Kasumi-1 (cell line): ENCODE results near the gene CDH11.

Source experiments
- DNase-seq, 2 experiments: peaks; one replicate each; lab custom pipeline; 2025; lab: John Stamatoyannopoulos, UW

The CDH11 gene

DNA sequence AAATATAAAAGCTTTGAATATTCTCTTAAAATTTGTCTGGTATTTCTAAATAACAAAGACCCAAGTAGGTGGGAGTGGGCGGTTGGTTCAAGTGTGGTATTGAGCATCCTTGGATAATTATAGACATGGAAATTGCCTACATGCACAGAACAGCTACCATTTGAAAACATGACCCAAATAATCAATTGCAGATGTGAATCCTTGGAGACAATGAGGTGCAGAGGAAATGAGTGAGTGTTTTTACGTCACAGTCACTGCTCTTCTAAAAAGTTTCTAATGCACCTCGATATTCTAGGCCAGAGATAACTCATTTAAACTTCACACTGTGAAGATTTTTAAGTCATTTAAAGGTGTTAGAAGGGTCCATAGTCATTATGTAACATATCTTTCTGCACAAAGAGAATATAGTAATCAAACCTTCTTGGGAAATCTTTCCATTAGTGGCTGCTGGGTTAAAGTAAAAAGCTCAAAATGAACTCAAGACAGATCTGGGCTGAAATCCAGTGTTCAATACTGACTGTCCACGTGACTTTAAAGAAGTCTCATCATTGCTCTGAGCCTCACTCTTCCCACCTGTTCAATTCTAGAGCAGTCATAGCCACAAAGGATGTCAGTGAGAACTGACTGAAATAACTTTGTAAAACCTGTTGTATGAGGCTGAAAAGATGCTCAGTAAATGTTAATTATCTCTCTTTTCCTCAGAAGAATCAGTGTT lies 144.5 kb downstream of the CDH11 start:
- no peak for DNase-seq

DNA sequence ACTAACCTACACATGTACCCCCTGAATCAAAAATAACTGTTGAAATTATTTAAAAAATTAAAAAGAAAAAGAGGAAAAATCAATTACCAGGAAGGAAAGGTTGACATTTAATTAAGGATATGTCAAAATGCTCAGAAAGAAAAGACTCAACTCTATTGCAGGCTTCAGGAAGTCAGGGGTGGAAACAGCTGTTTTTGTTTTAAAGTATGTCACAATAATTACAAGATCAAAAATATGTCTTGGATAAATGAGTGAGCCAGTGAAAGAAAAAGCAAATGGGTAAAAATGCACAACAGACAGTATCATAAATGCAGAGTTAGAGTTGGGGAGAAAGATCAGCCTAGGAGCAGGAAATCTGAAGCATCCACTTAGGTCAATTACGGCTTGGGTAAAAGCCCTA lies 146.0 kb downstream of the CDH11 start:
- no peak for DNase-seq

- no peak for DNase-seq
Observed at GRCh38 chr16:64974381-64974780, 147.5 kb downstream of the CDH11 start.

DNA sequence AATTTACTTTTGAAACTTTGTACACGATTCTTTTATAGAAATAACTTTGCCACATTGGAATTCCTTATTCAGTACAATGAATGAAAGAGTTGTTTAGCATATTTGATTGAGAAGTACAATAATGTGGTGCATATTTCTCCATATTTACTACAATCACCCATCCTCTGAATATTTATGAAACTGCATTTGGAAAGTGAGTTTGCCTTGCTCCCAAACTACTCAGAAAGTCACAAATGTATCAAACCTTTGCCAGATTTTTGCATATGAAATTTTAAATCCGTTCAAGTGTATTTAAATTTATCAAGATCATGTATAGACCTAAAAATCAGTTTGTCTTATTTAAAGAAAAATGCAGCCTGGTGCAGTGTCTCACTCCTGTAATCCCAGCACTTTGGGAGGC lies 148.7 kb downstream of the CDH11 start:
- no peak for DNase-seq

- no peak for DNase-seq
Observed at GRCh38 chr16:64971171-64971570, 150.7 kb downstream of the CDH11 start.

DNA sequence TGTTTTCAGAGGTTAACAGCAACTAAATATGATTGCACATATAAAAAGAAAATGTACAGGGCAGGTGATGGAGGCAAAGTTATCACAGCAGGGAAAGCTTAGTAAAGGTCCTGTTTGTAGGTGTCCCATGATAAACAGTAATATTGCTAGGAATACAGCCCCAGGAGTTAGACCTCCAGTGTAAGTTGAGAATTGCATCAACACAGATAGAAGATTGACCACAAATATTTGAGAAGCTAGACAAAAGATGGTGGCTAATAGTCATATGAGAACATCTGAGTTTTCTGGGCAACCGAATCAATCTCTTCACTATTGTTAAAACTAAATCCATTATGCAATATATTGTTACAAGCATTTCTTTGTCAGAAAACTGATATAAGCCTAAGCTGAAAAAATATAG lies 152.6 kb downstream of the CDH11 start:
- DNase-seq = no peak

- DNase-seq = no peak
Observed at GRCh38 chr16:64968539-64968938, 153.3 kb downstream of the CDH11 start.

DNA sequence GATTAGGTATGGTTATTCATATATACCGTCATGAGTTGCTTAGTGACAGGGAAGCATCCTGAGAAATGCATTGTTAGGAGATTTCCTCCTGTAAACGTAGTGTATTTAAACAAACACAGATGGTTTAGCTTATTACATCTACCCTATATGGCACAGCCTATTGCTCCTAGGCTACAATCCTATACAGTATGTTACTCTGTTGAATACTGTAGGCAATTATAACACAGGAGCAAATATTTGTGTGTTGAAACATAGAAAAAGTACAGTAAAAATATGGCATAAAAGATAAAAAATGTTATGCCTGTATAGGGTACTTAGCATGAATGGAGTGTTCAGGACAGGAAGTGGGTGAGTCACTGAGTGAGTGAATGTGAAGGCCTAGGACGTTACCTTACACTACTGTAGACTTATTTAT lies 157.7 kb downstream of the CDH11 start:
- DNase-seq = no peak

DNA sequence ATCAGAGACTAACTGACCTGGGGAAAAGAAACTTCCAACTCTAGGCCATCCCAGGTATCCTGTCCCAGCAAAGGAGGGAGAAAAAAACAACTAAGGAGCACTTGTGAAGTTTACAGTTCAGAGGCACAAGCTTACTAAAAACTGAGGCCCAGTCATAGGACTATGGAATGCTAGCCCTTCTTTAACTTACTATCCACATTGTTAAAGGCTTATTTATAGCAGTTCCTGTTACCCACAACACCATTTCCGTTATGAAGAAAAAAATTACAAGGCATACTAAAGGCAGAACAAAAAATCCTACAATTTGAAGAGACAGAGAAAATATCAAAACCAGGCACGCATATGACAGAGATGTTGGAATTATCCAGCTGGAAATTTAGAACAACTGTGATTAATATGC lies 159.1 kb downstream of the CDH11 start:
- DNase-seq = no peak

DNA sequence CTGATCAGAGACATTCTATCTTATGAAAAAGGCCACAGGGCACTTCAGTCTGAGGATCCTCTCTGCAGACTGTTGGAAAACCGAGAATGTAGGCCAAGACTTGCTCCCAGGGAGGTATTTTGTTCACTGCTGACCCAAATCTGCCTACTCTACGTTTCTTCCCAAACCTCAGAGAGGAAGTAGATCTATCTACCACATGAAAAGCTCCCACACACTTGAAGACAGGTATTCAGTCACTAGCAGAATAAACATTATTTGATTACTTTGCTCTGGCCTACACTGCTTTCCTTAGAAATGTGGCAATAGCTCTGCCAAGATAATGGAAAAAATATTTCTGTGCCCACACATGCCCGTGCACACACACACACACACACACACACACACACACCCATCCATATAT lies 164.6 kb downstream of the CDH11 start:
- no peak for DNase-seq

GRCh38 chr16:64952177-64952576 lies 169.7 kb downstream of the CDH11 start:
- no peak for DNase-seq

GRCh38 chr16:64951193-64951592 lies 170.7 kb downstream of the CDH11 start:
- no peak for DNase-seq

- DNase-seq = no peak
Observed at GRCh38 chr16:64950731-64951130, 171.1 kb downstream of the CDH11 start.

DNA sequence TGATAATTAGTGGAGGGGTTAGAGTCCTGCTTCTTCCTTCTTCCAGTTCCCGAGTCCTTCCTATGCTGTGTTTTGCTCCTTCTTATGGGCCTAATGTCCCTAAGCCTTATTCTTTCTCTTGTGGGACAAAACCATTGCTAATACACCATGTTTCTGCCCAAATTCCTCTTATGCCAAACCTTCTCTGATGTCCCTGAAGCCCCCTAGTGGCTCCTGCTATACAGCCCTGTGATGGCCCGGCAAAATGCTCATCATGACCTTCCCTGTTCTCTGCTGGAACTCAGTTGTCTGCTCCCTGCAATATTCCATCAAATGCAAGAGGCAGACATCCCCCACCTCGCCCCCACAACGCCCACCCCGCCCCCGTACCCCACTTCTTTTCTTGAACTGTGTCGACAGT lies 171.6 kb downstream of the CDH11 start:
- DNase-seq = no peak

- DNase-seq = no peak
Observed at GRCh38 chr16:64948056-64948455, 173.8 kb downstream of the CDH11 start.

GRCh38 chr16:64947651-64948050 lies 174.2 kb downstream of the CDH11 start:
- no peak for DNase-seq

DNA sequence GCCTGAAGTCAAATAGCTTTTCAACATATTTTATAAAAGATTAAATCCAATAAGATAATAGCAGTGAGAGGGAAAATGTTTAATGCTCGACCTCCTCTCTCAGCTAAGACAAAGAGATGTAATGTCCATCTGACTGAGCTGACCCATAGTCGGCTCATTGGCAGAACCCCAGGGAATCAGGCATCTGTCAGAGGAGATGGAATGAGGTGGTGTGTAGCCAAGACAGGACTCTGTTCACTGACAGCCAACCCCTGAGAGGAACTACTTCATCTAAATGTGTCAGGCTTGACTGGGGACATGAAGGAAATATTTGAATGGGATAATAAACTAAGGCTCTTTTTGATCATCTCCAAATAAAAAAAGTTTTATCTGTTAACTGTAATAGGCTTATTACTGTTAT lies 188.0 kb downstream of the CDH11 start:
- no peak for DNase-seq

DNA sequence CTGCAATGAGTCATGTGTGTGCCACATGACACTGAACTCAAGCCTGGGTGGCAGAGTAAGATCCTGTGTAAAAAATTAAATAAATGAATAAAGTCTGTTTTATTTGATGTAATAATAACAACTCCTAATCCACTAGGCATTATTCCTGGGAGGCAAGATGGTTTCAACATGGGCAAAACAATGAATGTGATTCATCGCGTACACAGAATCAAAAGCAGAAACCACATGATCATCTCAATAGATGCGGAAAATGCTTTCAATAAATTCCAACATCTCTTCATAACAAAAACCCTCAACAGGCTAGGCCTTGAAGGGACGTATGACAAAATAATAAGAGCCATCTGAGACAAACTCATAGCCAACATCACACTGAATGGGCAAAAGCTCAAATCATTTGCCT lies 195.4 kb downstream of the CDH11 start:
- DNase-seq = no peak

DNA sequence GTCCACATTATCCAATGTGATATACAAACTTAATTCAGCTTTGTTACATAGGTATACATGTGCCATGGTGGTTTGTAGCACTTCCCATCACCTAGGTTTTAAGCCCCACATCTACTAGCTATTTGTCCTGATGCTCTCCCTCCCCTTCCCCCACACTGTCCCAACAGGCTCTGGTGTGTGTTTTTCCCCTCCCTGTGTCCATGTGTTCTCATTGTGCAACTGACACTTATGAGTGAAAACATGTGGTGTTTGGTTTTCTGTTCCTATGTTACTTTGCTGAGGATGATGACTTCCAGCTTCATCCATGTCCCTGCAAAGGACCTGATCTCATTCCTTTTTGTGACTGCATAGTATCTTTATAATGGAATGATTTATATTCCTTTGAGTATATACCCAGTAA lies 196.7 kb downstream of the CDH11 start:
- no peak for DNase-seq

GRCh38 chr16:64924086-64924485 lies 197.8 kb downstream of the CDH11 start:
- no peak for DNase-seq

DNA sequence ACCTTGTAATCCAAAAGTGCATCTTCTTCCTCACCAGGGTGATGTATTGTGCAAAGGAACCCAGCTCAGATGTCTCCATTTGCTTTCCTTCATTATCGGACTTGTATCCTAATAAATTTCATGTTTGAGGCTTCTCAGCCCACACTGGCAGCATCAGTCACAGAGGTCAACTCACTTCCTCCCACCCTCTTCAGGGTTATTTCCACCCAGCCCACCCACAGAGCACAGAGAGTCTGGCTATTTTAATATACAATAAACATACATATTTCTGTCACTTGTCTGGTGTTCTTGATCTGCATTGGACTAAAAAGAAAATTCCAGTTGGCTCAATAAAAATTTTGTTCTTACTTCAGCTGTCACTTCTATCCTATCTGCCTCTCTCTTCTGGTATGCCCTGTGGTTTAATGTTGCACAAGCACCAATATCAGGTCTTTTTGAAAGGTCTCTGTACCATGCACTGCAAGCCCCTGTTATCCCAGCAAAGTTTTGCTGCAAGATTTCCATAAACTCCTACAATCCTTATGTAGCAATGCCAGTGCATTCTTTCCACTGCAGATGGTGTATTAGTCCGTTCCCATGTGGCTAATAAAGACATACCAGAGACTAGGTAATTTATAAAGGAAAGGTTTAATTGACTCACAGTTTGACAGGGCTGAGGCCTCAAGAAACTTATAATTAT lies 201.8 kb downstream of the CDH11 start:
- DNase-seq = no peak

- no peak for DNase-seq
Observed at GRCh38 chr16:64919141-64919540, 202.7 kb downstream of the CDH11 start.

DNA sequence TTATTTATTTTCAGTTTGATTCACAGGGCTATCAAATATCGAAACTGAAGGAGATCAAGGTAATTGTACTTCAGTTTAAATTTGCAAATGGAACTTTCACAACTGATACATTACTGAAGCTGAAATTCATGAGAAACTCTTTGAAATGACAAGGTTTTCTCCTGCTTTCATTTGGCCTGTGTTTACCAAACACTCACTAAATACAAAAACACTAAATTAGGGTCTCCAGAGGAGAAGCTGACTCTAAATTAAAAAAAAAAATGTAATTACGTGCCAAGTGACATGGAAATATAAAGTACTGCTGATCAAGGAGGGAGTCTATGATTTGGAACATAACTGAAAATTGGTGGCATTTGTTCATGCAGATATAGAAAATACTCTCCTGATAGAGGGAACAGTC lies 205.8 kb downstream of the CDH11 start:
- no peak for DNase-seq

- DNase-seq = no peak
Observed at GRCh38 chr16:64910356-64910755, 211.5 kb downstream of the CDH11 start.
